ENCODE measurements around the gene SKA2.
"Not testable (repeated sequence)": the region's sequence is repeated elsewhere in the genome, so short reads cannot be mapped to it uniquely, and the experiment has no call there.

DNA sequence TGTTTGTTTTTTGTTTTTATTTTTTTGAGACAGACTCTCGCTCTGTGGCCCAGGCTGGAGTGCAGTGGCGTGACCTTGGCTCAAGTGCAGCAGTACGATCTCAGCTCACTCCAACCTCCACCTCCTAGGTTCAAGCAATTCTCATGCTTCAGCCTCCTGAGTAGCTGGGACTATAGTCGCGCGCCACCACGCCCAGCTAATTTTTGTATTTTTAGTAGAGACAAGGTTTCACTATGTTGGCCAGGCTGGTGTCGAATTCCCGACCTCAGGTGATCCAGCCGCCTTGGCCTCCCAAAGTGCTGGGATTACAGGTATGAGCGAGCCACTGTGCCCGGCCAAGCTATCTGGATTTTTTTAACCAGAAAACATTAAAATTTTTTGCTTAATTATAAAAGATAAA is 64.4 kb downstream of the SKA2 start:
- TF ChIP-seq, protein P1, sequence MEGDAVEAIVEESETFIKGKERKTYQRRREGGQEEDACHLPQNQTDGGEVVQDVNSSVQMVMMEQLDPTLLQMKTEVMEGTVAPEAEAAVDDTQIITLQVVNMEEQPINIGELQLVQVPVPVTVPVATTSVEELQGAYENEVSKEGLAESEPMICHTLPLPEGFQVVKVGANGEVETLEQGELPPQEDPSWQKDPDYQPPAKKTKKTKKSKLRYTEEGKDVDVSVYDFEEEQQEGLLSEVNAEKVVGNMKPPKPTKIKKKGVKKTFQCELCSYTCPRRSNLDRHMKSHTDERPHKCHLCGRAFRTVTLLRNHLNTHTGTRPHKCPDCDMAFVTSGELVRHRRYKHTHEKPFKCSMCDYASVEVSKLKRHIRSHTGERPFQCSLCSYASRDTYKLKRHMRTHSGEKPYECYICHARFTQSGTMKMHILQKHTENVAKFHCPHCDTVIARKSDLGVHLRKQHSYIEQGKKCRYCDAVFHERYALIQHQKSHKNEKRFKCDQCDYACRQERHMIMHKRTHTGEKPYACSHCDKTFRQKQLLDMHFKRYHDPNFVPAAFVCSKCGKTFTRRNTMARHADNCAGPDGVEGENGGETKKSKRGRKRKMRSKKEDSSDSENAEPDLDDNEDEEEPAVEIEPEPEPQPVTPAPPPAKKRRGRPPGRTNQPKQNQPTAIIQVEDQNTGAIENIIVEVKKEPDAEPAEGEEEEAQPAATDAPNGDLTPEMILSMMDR (IDR thresholded peaks at IDR 0.05) = not testable (repeated sequence)
- TF ChIP-seq POLR2A, EP300 (IDR thresholded peaks at IDR 0.05): not testable (repeated sequence)

Data from tibial nerve (tissue), 4 donors.